HepG2 (cell line): ENCODE results near the gene GOLGB1. TPM values are rescaled to one million over a fixed set of nuclear protein-coding genes. Genes with fewer than 3 reads are reported as not detected.

Experiments
- ATAC-seq: fragments of 200-7000 bp; cut with Tn5 transposase; 3 replicates; pipeline ENCODE4 v1.9.1; 2020; ENCODE audit warnings: mild to moderate bottlenecking, moderate library complexity
- BruUV-seq: library from RNA; stranded (reverse); fragments of 400-500 nt; replicated peaks from 2 replicates; lab custom pipeline; 2021; lab: Mats Ljungman, UMichigan
- CTCF ChIA-PET: fragments of 300-600 bp; formaldehyde crosslinking; extraction: SDS; loops from one replicate; lab custom pipeline; 2021; ENCODE audit warnings: low total read pairs, inconsistent platforms, low intra/inter-chr PET ratio; lab: Yijun Ruan, JAX
- POLR2A ChIA-PET: fragments of 350-600 bp; sonication (Branson Sonifier 250); formaldehyde crosslinking; loops from one replicate; lab custom pipeline; 2020; ENCODE audit warnings: antibody characterized with exemption, inconsistent platforms; lab: Yijun Ruan, JAX
- DNase-seq: peaks from one replicate; pipeline ENCODE4 v3.0.0-alpha.2; 2015; ENCODE audit warnings: low spot score
- FAIRE-seq: peaks from 3 replicates; lab custom pipeline; 2011; peaks lifted over from hg19 to GRCh38; lab: Jason Lieb, UNC
- H2AFZ ChIP-seq: one replicate; pipeline ENCODE4 v1.6.1; 2011; ENCODE audit warnings: low read length, inconsistent platforms
- H3K27ac ChIP-seq: fragments of 300-600 bp; 3 replicates; pipeline ENCODE4 v1.8.0; 2011; ENCODE audit warnings: mixed run types, mild to moderate bottlenecking, mixed read lengths, low read length, inconsistent platforms; ENCODE audit not compliant: insufficient read depth; ENCODE audit errors: extremely low read length
- H3K27me3 ChIP-seq, 2 experiments: fragments of 200-600 bp in 1 of 2; 2 replicates in 1 of 2; 3 replicates in 1 of 2; pipeline versions ENCODE4 v1.6.0 to v1.8.0; 2011; ENCODE audit warnings: low read length in 2 of 2, mild to moderate bottlenecking in 2 of 2, moderate library complexity in 2 of 2, inconsistent platforms in 1 of 2; ENCODE audit not compliant: insufficient read depth in 2 of 2, control insufficient read depth in 1 of 2
- H3K36me3 ChIP-seq, 2 experiments: fragments of 200-600 bp in 1 of 2; replicated peaks in 1 of 2; 2 replicates in 1 of 2; 3 replicates in 1 of 2; pipeline versions ENCODE4 v1.5.1 to v1.8.0; 2011; ENCODE audit warnings: low read length in 2 of 2, inconsistent platforms in 1 of 2; ENCODE audit not compliant: insufficient read depth in 2 of 2, control insufficient read depth in 1 of 2
- H3K4me1 ChIP-seq: 2 replicates; pipeline ENCODE4 v1.5.1; 2012; ENCODE audit warnings: low read length, inconsistent platforms; ENCODE audit not compliant: insufficient read depth
- H3K4me2 ChIP-seq: 2 replicates; pipeline ENCODE4 v1.6.0; 2011; ENCODE audit warnings: low read depth, low read length, inconsistent platforms
- H3K4me3 ChIP-seq, 3 experiments: fragments of 200-600 bp in 1 of 3; sonication (generic), shearing (Covaris generic) in 1 of 3; replicated peaks in 1 of 3; 2 replicates each; pipeline ENCODE4 v1.5.1; 2011 to 2016; ENCODE audit warnings: low read length in 3 of 3, inconsistent platforms in 2 of 3, low read depth in 2 of 3, mild to moderate bottlenecking in 2 of 3, control low read depth in 1 of 3, mixed read lengths in 1 of 3; ENCODE audit not compliant: insufficient read depth in 1 of 3
- H3K79me2 ChIP-seq: one replicate; pipeline ENCODE4 v1.6.1; 2011; ENCODE audit warnings: low read length, inconsistent platforms; ENCODE audit not compliant: insufficient read depth
- H3K9ac ChIP-seq: 2 replicates; pipeline ENCODE4 v1.6.0; 2011; ENCODE audit warnings: mild to moderate bottlenecking, low read depth, low read length, inconsistent platforms; ENCODE audit not compliant: insufficient read depth
- H3K9me3 ChIP-seq: 2 replicates; pipeline ENCODE4 v1.5.1; 2012; ENCODE audit warnings: mild to moderate bottlenecking, low read length
- H4K20me1 ChIP-seq: 2 replicates; pipeline ENCODE4 v1.6.0; 2011; ENCODE audit warnings: inconsistent platforms, mild to moderate bottlenecking, low read length, moderate library complexity; ENCODE audit not compliant: insufficient read depth
- ERF ChIP-seq: IDR thresholded peaks from 2 replicates; pipeline ENCODE4 v1.6.1; 2018; ENCODE audit warnings: missing biosample characterization, missing genetic modification reagents
- ZNF12 ChIP-seq: sonication (generic); formaldehyde crosslinking; IDR thresholded peaks from 2 replicates; pipeline ENCODE4 v1.5.0; 2020; ENCODE audit warnings: missing genetic modification reagents
- ZNF282 ChIP-seq: fragments of 450-650 bp; IDR thresholded peaks from 2 replicates; pipeline ENCODE4 v1.6.1; 2018; ENCODE audit not compliant: partially characterized antibody
- ZNF784 ChIP-seq: sonication (generic); formaldehyde crosslinking; IDR thresholded peaks from 2 replicates; pipeline ENCODE4 v1.5.1; 2020; ENCODE audit warnings: missing genetic modification reagents, mild to moderate bottlenecking, borderline replicate concordance
- WGBS: methylation state at CpG from one replicate; pipeline ENCODE4 v1.1.6; 2017; ENCODE audit warnings: low lambda C conversion rate; 5-methylcytosine and 5-hydroxymethylcytosine counted together
- in situ Hi-C: cut with HindIII; loops from 2 replicates; pipeline ENCODE4 v1.10.0; 2017; ENCODE audit warnings: low pct_unique_long_range_greater_than_20kb; ENCODE audit not compliant: extremely low pct_ligation_motif_present
- intact Hi-C: fragments of 100-400 bp; cut with micrococcal nuclease; formaldehyde crosslinking; loops from one replicate; pipeline ENCODE4 v1.10.0; 2022; ENCODE audit not compliant: unreplicated experiment
- polyA plus RNA-seq, 8 experiments: library from polyadenylated mRNA; depleted of rRNA in 3 of 8; stranded (reverse) in 7 of 8; unstranded in 1 of 8; fragments of >200 nt; fragmentation: Illumina TruSeq in 4 of 8; extraction: Trizol in 4 of 8; gene quantifications; 2 replicates each; pipeline versions ENCODE4 v1.2.1 to v1.2.3, GENCODE V29; 2011 to 2016; ENCODE audit warnings: low read depth in 4 of 8, missing spikeins in 1 of 8, mixed read lengths in 1 of 8; ENCODE audit not compliant: insufficient read depth in 1 of 8
- total RNA-seq, 5 experiments: library from RNA; depleted of rRNA; stranded (reverse); fragments of >200 nt; fragmentation: Illumina TruSeq; extraction: Trizol; gene quantifications; 2 replicates each; pipeline ENCODE4 v1.2.3, GENCODE V29; 2016; ENCODE audit warnings: low read depth in 1 of 5

Gene GOLGB1
- total and polyA plus RNA-seq, 2 of the 13 experiments (the other 11 are each of a cell fraction or from before 2014, with no cell fraction given), result 13.1 to 39.5 TPM

DNA sequence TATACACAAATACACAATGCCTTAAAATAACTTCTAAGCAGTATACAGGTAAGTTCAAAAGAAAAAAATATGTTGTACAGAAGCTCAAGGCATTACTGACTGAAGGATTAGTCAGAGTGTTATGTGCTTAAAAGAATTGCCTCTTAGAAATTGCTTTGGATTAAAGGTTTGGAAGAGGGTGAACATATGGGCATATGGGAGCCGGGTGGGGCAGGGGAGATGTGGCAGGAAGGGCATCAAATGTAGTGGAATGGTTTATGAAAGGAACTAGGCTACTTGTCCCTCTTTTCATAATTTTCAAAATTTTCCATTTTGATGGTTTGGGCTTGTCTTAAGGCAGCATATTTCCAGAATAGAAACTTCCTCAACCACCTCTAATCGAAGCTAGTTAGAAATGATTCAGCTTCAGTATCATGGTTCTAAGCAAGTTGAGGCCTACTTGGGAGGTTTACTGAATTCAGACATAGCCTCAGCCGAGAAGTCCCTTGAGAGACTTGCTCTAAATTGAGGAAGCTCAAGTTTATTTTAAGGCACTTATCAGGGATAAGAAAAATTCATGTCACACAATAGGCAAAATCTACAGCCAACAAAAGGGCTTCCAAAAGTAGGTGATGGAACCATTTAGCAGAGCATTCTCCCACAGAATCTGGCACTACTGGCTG lies 10.1 kb upstream of the GOLGB1 start (continued):
- TF ChIP-seq ERF (CRISPR knock-in tag), result no peak
- TF ChIP-seq ZNF282, result no peak

GRCh38 chr3:121758727-121759450 lies 9.3 kb upstream of the GOLGB1 start:
- ATAC-seq (peak; percentile 89), FAIRE-seq (no peak), DNase-seq (no peak)
- no peaks in the 10 kb centered on the region for H3K36me3 ChIP-seq
- peaks cover 15% of the 10 kb centered on the region for H3K4me1 ChIP-seq
- WGBS, result 0% methylated on average over 1 of the region's 1 CpG
- ChIA-PET CTCF (no interaction called here), POLR2A (no interaction called here)
- no peak overlapping the region for H3K4me3 ChIP-seq
- intact Hi-C loops, result no loop called here
- H4K20me1 ChIP-seq, result no peaks in the 10 kb centered on the region
- no peaks in the 10 kb centered on the region for H3K79me2 ChIP-seq
- no peaks in the 10 kb centered on the region for H3K9me3 ChIP-seq
- in situ Hi-C loops, result no loop called here
- BruUV-seq, result no TSS peak
- H3K27ac ChIP-seq, result no peak overlapping the region
- TF ChIP-seq ZNF12 (CRISPR knock-in tag) (peak; percentile 91), ZNF784 (no peak)
- no peak overlapping the region for H3K4me2 ChIP-seq
- no peak overlapping the region for H3K9ac ChIP-seq
- H3K27me3 ChIP-seq, result no peaks in the 10 kb centered on the region
- H2AFZ ChIP-seq, result no peak overlapping the region
